ENCODE measurements around the gene SCNN1B.
"Not testable (repeated sequence)": the region's sequence is repeated elsewhere in the genome, so short reads cannot be mapped to it uniquely, and the experiment has no call there.

The SCNN1B gene

DNA sequence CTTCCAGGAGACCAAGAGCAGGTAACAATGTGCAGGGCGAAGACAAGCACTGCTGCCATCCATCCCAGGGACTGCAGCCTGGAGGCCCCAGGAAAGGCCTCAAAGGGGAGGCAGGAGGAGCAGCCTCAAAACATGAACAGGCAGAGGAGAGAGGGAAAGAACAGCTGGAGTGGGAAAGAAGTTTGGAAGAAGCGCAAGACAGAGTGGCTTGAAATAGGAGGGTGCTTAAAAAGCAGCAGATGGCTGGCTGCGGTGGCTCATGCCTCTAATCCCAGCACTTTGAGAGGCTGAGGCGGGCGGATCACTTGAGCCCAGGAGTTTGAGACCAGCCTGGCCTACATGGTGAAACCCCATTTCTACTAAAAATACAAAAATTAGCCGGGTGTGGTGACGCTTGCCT is 98.3 kb downstream of the SCNN1B start:
- H3K36me3 ChIP-seq (ENCODE audit: insufficient read depth, low read length); H3K9ac ChIP-seq (ENCODE audit: low read depth, low read length); H3K9me3 ChIP-seq (ENCODE audit: control insufficient read depth, insufficient read depth, low read length): not testable (repeated sequence)
- peaks cover 17% of the 10 kb centered on the region for H3K4me1 ChIP-seq (ENCODE audit: insufficient read depth, low read length)

- peaks cover 3% of the 10 kb centered on the region for H3K36me3 ChIP-seq (ENCODE audit: insufficient read depth, low read length)
- H3K9ac ChIP-seq (ENCODE audit: low read depth, low read length), result no peak overlapping the region
- H3K4me1 ChIP-seq (ENCODE audit: insufficient read depth, low read length), result peaks cover 17% of the 10 kb centered on the region
- H3K9me3 ChIP-seq (ENCODE audit: control insufficient read depth, insufficient read depth, low read length), result no peaks in the 10 kb centered on the region
Measured at GRCh38 chr16:23401139-23401538, 99.0 kb downstream of the SCNN1B start.

GRCh38 chr16:23402100-23402499 is 100.0 kb downstream of the SCNN1B start:
- H3K36me3 ChIP-seq (ENCODE audit: insufficient read depth, low read length), result peaks cover 3% of the 10 kb centered on the region
- H3K9me3 ChIP-seq (ENCODE audit: control insufficient read depth, insufficient read depth, low read length), result no peaks in the 10 kb centered on the region
- H3K4me1 ChIP-seq (ENCODE audit: insufficient read depth, low read length), result peaks cover 17% of the 10 kb centered on the region
- no peak overlapping the region for H3K9ac ChIP-seq (ENCODE audit: low read depth, low read length)

DNA sequence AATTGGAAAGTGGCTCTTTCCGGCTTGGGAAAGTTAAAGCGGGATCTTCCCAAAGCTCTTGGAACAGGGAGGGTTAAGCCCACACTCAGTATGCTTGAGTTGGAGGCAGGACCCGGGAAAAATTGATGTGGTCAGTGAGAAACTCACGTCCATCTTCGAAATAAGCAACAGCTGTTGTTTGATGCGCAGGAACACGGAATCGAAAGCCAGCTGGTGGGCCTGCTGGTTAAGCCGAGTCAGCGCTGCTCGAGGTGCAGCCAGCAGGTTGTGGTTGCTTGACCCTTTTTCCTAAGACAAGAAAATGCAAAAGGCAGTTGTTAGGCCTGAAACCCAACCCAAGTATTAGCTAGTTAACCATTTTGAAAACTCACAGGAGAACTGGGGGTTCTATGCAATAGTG is 101.4 kb downstream of the SCNN1B start:
- H3K9ac ChIP-seq (ENCODE audit: low read depth, low read length), result no peak overlapping the region
- H3K36me3 ChIP-seq (ENCODE audit: insufficient read depth, low read length), result peaks cover 3% of the 10 kb centered on the region
- peaks cover 19% of the 10 kb centered on the region for H3K4me1 ChIP-seq (ENCODE audit: insufficient read depth, low read length)
- no peaks in the 10 kb centered on the region for H3K9me3 ChIP-seq (ENCODE audit: control insufficient read depth, insufficient read depth, low read length)

- Histone ChIP-seq H3K4me1 (ENCODE audit: insufficient read depth, low read length) (peaks cover 13% of the 10 kb centered on the region), H3K36me3 (ENCODE audit: insufficient read depth, low read length) (peaks cover 3% of the 10 kb centered on the region), H3K9ac (ENCODE audit: low read depth, low read length) (no peak overlapping the region), H3K9me3 (ENCODE audit: control insufficient read depth, insufficient read depth, low read length) (no peaks in the 10 kb centered on the region)
Measured at GRCh38 chr16:23406024-23406423, 103.9 kb downstream of the SCNN1B start.

- Histone ChIP-seq H3K36me3 (ENCODE audit: insufficient read depth, low read length) (peaks cover 3% of the 10 kb centered on the region), H3K4me1 (ENCODE audit: insufficient read depth, low read length) (peaks cover 13% of the 10 kb centered on the region), H3K9me3 (ENCODE audit: control insufficient read depth, insufficient read depth, low read length) (no peaks in the 10 kb centered on the region), H3K9ac (ENCODE audit: low read depth, low read length) (no peak overlapping the region)
Measured at GRCh38 chr16:23406546-23407240, 104.6 kb downstream of the SCNN1B start.

DNA sequence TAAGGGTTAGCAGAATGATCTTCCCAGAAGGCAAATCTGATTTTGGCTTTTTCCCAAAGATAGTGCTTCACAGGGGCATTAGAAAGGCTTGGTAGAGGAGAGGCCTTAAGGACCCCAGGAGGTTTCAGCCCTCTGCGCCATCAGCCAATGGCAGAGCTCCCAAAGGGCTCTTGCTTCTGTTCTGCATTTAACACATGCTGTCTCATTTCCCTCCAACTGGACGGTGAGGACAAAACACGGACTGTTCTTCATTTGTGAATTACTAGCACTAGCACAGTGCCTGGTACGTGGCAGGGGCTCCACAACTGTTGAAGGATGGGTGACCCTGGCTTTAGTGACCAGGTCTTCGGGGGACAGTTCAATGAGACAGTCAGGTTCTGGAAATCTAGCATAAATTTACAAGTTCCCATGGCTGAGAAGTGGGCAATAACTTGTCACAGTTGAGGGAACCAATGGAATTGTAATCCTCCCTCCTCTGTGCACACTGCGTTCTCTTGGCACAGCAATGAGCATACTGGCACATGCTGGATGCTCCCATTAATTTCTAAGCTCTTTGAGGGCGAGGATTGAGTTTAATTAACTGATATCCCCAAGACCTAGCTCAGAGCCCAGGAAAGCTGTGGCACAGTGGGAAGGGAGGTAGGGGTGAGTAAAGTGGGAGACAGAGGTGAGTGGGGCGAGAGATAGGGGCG is 105.5 kb downstream of the SCNN1B start:
- no peaks in the 10 kb centered on the region for H3K9me3 ChIP-seq (ENCODE audit: control insufficient read depth, insufficient read depth, low read length)
- H3K4me1 ChIP-seq (ENCODE audit: insufficient read depth, low read length), result peaks cover 13% of the 10 kb centered on the region
- H3K36me3 ChIP-seq (ENCODE audit: insufficient read depth, low read length), result peaks cover 3% of the 10 kb centered on the region
- no peak overlapping the region for H3K9ac ChIP-seq (ENCODE audit: low read depth, low read length)

DNA sequence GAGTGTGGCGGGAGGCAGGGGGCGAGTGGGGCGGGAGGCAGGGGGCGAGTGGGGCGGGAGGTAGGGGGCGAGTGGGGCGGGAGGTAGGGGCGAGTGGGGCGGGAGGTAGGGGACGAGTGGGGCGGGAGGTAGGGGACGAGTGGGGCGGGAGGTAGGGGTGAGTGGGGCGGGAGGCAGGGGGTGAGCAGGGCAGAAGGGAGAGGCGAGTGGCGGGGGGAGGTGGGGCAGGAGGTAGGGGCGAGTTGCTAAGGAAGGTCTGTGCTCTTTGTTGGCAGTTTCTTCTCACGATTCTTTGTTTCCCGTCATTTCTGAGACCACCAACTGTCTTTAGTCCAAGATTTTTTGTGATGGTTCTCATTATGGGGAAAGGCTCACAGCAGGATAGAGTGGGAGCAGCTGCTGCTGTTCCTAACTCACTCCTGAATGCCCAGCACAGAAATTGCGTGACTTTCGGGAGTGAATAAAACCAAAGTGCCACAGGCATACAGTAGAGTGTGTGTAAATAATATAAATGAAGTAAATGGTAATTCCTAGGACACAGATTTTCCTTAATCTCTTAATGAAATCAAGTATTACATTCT is 106.2 kb downstream of the SCNN1B start:
- Histone ChIP-seq H3K36me3 (ENCODE audit: insufficient read depth, low read length) (peaks cover 3% of the 10 kb centered on the region), H3K4me1 (ENCODE audit: insufficient read depth, low read length) (peaks cover 13% of the 10 kb centered on the region), H3K9me3 (ENCODE audit: control insufficient read depth, insufficient read depth, low read length) (no peaks in the 10 kb centered on the region), H3K9ac (ENCODE audit: low read depth, low read length) (no peak overlapping the region)

DNA sequence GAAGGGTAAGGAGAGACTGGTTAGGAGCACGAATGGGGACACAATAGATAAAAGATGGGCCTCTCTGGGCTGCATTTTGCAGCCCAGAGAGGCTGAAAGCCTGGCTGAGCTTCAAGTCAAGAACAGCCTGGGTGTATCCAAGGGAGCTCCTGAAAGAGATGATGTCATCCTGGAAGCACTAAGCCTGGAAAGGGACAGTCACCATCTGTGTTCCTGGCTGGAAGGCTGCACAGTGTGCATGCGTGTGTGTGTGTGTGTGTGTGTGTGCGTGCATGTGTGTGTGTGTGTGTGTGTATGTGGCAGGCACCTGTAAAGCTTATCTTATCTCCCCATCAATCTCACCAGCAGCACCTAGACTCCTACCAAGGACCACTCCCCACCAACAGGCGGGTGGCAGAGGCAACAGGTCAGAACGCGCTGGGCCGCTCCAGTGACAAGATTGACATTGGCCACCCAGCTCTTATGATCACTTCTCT is 106.8 kb downstream of the SCNN1B start:
- Histone ChIP-seq H3K9me3 (ENCODE audit: control insufficient read depth, insufficient read depth, low read length) (no peaks in the 10 kb centered on the region), H3K36me3 (ENCODE audit: insufficient read depth, low read length) (no peaks in the 10 kb centered on the region; the same call in 1 of the 2 replicates), H3K4me1 (ENCODE audit: insufficient read depth, low read length) (peaks cover 13% of the 10 kb centered on the region), H3K9ac (ENCODE audit: low read depth, low read length) (no peak overlapping the region)

DNA sequence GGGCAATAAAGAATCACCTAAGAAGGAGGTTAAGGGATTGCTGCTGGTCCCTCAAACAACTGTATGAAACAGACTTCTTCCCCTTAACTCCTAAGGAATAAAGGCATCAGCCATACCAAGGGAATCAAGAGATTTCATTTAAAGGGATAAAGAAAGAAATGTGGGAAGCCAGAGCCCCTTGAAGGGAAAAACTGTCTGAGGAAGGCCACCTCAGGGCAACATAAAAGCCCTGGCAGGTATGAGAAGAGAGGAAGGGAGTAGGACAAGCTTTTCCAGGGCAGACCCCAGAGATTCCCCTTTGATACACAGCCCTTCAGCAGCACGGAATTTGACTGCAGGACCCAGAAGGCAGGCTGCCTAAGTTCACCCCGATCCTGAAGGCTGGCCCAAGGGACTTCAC is 107.4 kb downstream of the SCNN1B start:
- H3K9me3 ChIP-seq (ENCODE audit: control insufficient read depth, insufficient read depth, low read length), result no peaks in the 10 kb centered on the region
- no peak overlapping the region for H3K9ac ChIP-seq (ENCODE audit: low read depth, low read length)
- H3K4me1 ChIP-seq (ENCODE audit: insufficient read depth, low read length), result peaks cover 13% of the 10 kb centered on the region
- H3K36me3 ChIP-seq (ENCODE audit: insufficient read depth, low read length), result no peaks in the 10 kb centered on the region; the same call in 1 of the 2 replicates

- Histone ChIP-seq H3K36me3 (ENCODE audit: insufficient read depth, low read length) (no peaks in the 10 kb centered on the region; the same call in 1 of the 2 replicates), H3K9ac (ENCODE audit: low read depth, low read length) (no peak overlapping the region), H3K9me3 (ENCODE audit: control insufficient read depth, insufficient read depth, low read length) (no peaks in the 10 kb centered on the region), H3K4me1 (ENCODE audit: insufficient read depth, low read length) (peaks cover 13% of the 10 kb centered on the region)
Measured at GRCh38 chr16:23410176-23410575, 108.1 kb downstream of the SCNN1B start.

- H3K36me3 ChIP-seq (ENCODE audit: insufficient read depth, low read length), result no peaks in the 10 kb centered on the region
- no peaks in the 10 kb centered on the region for H3K9me3 ChIP-seq (ENCODE audit: control insufficient read depth, insufficient read depth, low read length)
- peaks cover 7% of the 10 kb centered on the region for H3K4me1 ChIP-seq (ENCODE audit: insufficient read depth, low read length)
- H3K9ac ChIP-seq (ENCODE audit: low read depth, low read length), result no peak overlapping the region
Measured at GRCh38 chr16:23414731-23415130, 112.6 kb downstream of the SCNN1B start.

DNA sequence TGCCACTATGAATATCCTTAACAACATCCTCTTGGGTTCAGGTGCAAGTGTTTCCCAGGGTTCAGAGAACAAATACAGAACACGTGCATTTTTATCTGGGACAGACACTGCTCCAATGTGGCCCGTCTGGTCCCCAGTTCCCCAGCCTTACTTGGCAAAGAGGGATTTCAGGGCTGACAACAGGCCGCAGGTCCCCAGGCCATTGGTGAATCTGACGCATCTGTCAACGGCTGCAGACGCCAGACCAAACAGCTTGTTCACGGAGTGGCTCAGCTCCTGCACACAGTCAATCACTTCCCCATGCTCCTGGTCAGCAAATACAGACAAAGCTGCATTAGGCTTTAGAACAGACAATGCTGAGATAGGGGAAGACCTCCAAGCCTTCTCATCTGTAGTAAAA is 114.7 kb downstream of the SCNN1B start:
- H3K36me3 ChIP-seq (ENCODE audit: insufficient read depth, low read length), result no peaks in the 10 kb centered on the region
- H3K4me1 ChIP-seq (ENCODE audit: insufficient read depth, low read length), result peaks cover 9% of the 10 kb centered on the region; the same call in 1 of the 2 replicates
- no peaks in the 10 kb centered on the region for H3K9me3 ChIP-seq (ENCODE audit: control insufficient read depth, insufficient read depth, low read length)
- H3K9ac ChIP-seq (ENCODE audit: low read depth, low read length), result no peak overlapping the region

DNA sequence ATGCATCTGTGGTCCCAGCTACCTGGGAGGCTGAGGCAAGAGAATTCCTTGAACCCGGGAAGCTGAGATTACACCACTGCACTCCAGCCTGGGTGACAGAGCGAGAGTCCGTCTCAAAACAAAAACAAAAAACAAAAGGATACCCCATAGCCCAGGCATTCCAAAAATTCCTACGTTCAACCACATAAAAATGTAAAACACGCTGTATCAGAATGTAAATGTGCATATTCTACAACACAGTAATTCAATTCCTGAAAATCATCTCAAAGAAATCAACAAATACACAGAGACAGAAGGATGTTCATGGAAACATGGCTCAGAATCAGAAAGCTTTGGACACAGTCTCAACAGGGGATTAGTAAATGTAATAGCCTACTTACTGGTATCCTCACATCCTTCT is 117.9 kb downstream of the SCNN1B start:
- H3K36me3 ChIP-seq (ENCODE audit: insufficient read depth, low read length), result no peaks in the 10 kb centered on the region
- H3K9ac ChIP-seq (ENCODE audit: low read depth, low read length), result no peak overlapping the region
- no peaks in the 10 kb centered on the region for H3K9me3 ChIP-seq (ENCODE audit: control insufficient read depth, insufficient read depth, low read length)
- H3K4me1 ChIP-seq (ENCODE audit: insufficient read depth, low read length), result peaks cover 9% of the 10 kb centered on the region; the same call in 1 of the 2 replicates
